ENCODE data around the gene LRRK2.
A peak's percentile ranks its signal among the peaks of the same experiment; 100 is the strongest.

Gene LRRK2

GRCh38 chr12:40325349-40325960 lies 100.7 kb downstream of the LRRK2 start:
- no peak for DNase-seq

- DNase-seq: no peak
Observed at GRCh38 chr12:40327535-40327934, 102.7 kb downstream of the LRRK2 start.

- DNase-seq: no peak
Observed at GRCh38 chr12:40330180-40330579, 105.4 kb downstream of the LRRK2 start.

- no peak for DNase-seq
Observed at GRCh38 chr12:40331886-40332285, 107.1 kb downstream of the LRRK2 start.

GRCh38 chr12:40335991-40336390 lies 111.2 kb downstream of the LRRK2 start:
- DNase-seq: no peak

- DNase-seq: no peak
Observed at GRCh38 chr12:40336573-40337199, 111.9 kb downstream of the LRRK2 start.

GRCh38 chr12:40338071-40338470 lies 113.3 kb downstream of the LRRK2 start:
- no peak for DNase-seq

- no peak for DNase-seq
Observed at GRCh38 chr12:40338621-40339020, 113.8 kb downstream of the LRRK2 start.

- DNase-seq: no peak
Observed at GRCh38 chr12:40342010-40342409, 117.2 kb downstream of the LRRK2 start.

- no peak for DNase-seq
Observed at GRCh38 chr12:40343124-40343523, 118.3 kb downstream of the LRRK2 start.

- DNase-seq: no peak
Observed at GRCh38 chr12:40344312-40344711, 119.5 kb downstream of the LRRK2 start.

GRCh38 chr12:40351976-40352375 lies 127.2 kb downstream of the LRRK2 start:
- DNase-seq: no peak

GRCh38 chr12:40375076-40375475 lies 150.3 kb downstream of the LRRK2 start:
- DNase-seq: no peak

- DNase-seq: no peak
Observed at GRCh38 chr12:40376533-40377267, 151.9 kb downstream of the LRRK2 start.

- no peak for DNase-seq
Observed at GRCh38 chr12:40378691-40379090, 153.9 kb downstream of the LRRK2 start.

GRCh38 chr12:40382217-40382616 lies 157.4 kb downstream of the LRRK2 start:
- DNase-seq: no peak

GRCh38 chr12:40387279-40387678 lies 162.5 kb downstream of the LRRK2 start:
- DNase-seq: peak; percentile 71

GRCh38 chr12:40390980-40391379 lies 166.2 kb downstream of the LRRK2 start:
- no peak for DNase-seq

GRCh38 chr12:40393026-40393425 lies 168.2 kb downstream of the LRRK2 start:
- no peak for DNase-seq

GRCh38 chr12:40399656-40400055 lies 174.9 kb downstream of the LRRK2 start:
- DNase-seq: no peak

GRCh38 chr12:40405419-40405818 lies 180.6 kb downstream of the LRRK2 start:
- no peak for DNase-seq

Data from islet precursor cell (in vitro differentiated cells).